ENCODE data around the gene IL3. TPM values are rescaled to one million over a fixed set of nuclear protein-coding genes. Genes with fewer than 3 reads are reported as not detected.

The IL3 gene
- total RNA-seq, 1 experiment from 2014 or later: not detected

GRCh38 chr5:132020568-132021339, 39.7 kb upstream of the IL3 start:
- Histone ChIP-seq H3K4me3 (no peak overlapping the region), H3K4me1 (replicated peaks) (no peaks in the 10 kb centered on the region), H3K36me3 (no peaks in the 10 kb centered on the region), H3K27me3 (replicated peaks) (peaks cover 41% of the 10 kb centered on the region), H3K27ac (no peak overlapping the region), H3K9me3 (replicated peaks) (no peaks in the 10 kb centered on the region)
- no peak for DNase-seq (ENCODE audit: low read depth in 1 of 2, low spot score in 2 of 2)

DNA sequence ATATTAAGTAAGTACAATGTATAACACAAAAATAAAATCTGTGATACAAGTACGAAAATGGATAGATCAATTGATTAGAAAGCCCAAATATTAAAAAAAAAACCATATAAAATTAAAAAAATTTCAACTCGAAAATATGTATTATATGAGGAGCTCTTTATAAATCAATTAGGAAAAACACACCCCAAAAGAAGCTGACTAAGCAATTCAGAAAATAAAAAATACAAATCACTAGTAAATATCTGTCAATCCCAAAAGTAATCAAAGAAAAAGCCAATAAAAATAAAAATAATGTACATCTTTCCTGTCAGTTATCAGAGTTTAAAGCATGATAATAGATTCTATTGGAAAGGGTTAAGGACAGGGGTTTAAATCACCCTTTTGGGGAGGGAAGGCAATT, 38.8 kb upstream of the IL3 start:
- H3K4me3 ChIP-seq: no peak overlapping the region
- H3K4me1 ChIP-seq (replicated peaks): no peaks in the 10 kb centered on the region
- DNase-seq (ENCODE audit: low read depth in 1 of 2, low spot score in 2 of 2): no peak
- H3K27me3 ChIP-seq (replicated peaks): peaks cover 33% of the 10 kb centered on the region
- H3K36me3 ChIP-seq: no peaks in the 10 kb centered on the region
- H3K9me3 ChIP-seq (replicated peaks): no peaks in the 10 kb centered on the region
- H3K27ac ChIP-seq: no peak overlapping the region

- no peak for DNase-seq (ENCODE audit: low read depth in 1 of 2, low spot score in 2 of 2)
- H3K9me3 ChIP-seq (replicated peaks): no peaks in the 10 kb centered on the region
- no peak overlapping the region for H3K27ac ChIP-seq
- no peaks in the 10 kb centered on the region for H3K4me1 ChIP-seq (replicated peaks)
- H3K27me3 ChIP-seq (replicated peaks): peaks cover 24% of the 10 kb centered on the region
- H3K36me3 ChIP-seq: no peaks in the 10 kb centered on the region
- H3K4me3 ChIP-seq: no peak overlapping the region
Measured at GRCh38 chr5:132022737-132023136, 37.7 kb upstream of the IL3 start.

DNA sequence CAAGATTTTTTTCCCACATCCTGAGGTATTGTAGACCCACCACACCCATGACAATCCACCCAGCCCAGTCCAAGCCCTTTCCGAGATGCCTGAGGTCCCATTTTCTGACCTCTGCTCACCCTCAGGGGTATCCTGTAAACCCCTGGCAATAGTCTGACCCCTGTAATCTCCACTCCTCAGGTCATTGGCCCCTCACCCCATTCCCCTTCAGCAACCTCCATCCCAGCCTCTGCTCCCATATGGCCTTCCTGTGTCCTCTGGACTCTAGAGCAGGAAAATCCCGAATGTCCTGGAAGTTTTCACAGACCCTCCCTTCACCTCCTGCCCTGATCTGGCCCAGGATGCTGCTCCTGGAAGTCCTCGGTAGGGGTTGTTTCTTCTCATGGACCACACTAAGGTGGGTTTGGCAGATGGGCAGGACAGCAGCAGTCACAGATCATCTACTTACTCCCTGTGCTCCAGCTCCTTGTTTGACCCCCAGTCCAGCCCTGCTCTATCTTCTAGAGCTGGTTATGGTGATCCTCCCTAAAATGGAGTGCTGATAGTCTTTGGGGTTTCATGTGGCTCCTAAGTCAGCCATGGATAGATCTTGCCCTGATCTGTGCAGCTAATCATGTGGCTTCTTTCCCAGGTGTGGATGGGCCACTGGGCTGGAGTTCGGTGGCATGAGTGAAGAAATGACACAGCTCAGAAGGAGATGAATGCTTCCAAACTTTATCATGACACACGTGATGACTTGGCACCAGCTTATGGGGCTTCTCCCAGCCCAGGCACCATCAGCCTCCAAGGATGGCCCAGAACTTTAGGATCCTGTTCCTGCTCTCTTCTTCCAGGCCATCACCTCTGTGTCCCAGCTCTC, 37.0 kb upstream of the IL3 start:
- Histone ChIP-seq H3K36me3 (no peaks in the 10 kb centered on the region), H3K4me3 (no peak overlapping the region), H3K27ac (no peak overlapping the region), H3K27me3 (replicated peaks) (peaks cover 19% of the 10 kb centered on the region), H3K4me1 (replicated peaks) (no peaks in the 10 kb centered on the region), H3K9me3 (replicated peaks) (no peaks in the 10 kb centered on the region)
- no peak for DNase-seq (ENCODE audit: low read depth in 1 of 2, low spot score in 2 of 2)

- no peaks in the 10 kb centered on the region for H3K36me3 ChIP-seq
- no peaks in the 10 kb centered on the region for H3K4me1 ChIP-seq (replicated peaks)
- H3K27me3 ChIP-seq (replicated peaks): peaks cover 19% of the 10 kb centered on the region
- no peak for DNase-seq (ENCODE audit: low read depth in 1 of 2, low spot score in 2 of 2)
- H3K4me3 ChIP-seq: no peak overlapping the region
- no peak overlapping the region for H3K27ac ChIP-seq
- H3K9me3 ChIP-seq (replicated peaks): no peaks in the 10 kb centered on the region
Measured at GRCh38 chr5:132024117-132024435, 36.4 kb upstream of the IL3 start.

DNA sequence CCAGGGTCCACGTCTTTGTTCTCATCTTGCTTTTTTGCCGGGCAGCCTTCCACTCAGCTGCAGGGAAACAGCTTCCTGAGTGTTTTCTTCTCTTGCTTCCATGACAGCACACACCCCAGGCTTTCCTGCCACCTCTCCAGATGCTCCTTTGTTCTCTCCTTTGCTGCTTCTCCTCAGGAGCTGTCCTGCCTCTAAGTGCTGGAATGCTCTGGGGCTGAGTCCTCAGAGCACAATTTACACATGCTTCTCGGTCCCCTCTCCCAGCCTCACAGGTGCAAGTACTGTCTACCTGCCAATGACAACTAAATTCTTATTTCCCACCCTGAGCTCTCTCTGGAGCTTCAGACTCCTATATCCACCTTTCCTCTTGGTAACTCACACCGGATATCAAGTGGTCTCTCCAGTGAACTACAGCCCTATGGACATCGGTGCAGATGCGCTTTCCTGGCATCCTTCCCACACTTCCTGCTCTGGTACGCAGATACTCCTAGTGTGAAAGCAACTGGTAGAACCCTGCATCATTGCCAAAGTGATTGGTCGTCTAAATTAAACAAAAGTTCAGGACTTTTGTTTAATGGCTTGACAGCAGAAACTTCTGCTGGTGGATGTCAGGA, 35.6 kb upstream of the IL3 start:
- H3K27ac ChIP-seq: no peak overlapping the region
- no peak for DNase-seq (ENCODE audit: low read depth in 1 of 2, low spot score in 2 of 2)
- no peaks in the 10 kb centered on the region for H3K9me3 ChIP-seq (replicated peaks)
- no peaks in the 10 kb centered on the region for H3K4me1 ChIP-seq (replicated peaks)
- no peaks in the 10 kb centered on the region for H3K36me3 ChIP-seq
- peaks cover 12% of the 10 kb centered on the region for H3K27me3 ChIP-seq (replicated peaks)
- H3K4me3 ChIP-seq: no peak overlapping the region

GRCh38 chr5:132025403-132025971, 35.0 kb upstream of the IL3 start:
- DNase-seq (ENCODE audit: low read depth in 1 of 2, low spot score in 2 of 2): no peak
- Histone ChIP-seq H3K9me3 (replicated peaks) (no peaks in the 10 kb centered on the region), H3K27me3 (replicated peaks) (peaks cover 6% of the 10 kb centered on the region), H3K4me1 (replicated peaks) (no peaks in the 10 kb centered on the region), H3K36me3 (no peaks in the 10 kb centered on the region), H3K4me3 (no peak overlapping the region), H3K27ac (no peak overlapping the region)

- Histone ChIP-seq H3K27me3 (replicated peaks) (no peaks in the 10 kb centered on the region; the same call in 1 of the 2 replicates), H3K9me3 (replicated peaks) (no peaks in the 10 kb centered on the region), H3K4me1 (replicated peaks) (no peaks in the 10 kb centered on the region), H3K27ac (no peak overlapping the region), H3K36me3 (no peaks in the 10 kb centered on the region), H3K4me3 (no peak overlapping the region)
- DNase-seq (ENCODE audit: low read depth in 1 of 2, low spot score in 2 of 2): peak in 1 of 2 experiments; percentile 45
Measured at GRCh38 chr5:132026516-132027008, 33.9 kb upstream of the IL3 start.

DNA sequence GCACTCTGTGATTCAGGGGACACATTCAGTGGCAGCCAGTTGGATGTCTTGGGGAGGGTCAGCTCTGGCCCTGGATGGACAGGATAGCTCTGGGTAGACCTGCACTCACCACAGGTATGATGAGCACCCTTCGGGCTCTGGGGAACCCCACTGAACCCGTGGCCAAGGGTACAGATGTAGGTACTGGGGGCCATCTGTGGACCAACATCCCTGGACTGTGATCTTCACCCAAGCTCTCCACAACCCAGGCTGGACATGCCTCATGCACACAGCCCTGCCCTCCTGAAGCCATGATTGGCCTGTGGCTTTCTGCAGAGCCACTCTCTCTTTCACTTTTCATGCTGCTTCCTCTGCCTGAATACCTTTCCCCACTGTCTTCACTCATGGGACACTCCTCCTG, 33.4 kb upstream of the IL3 start:
- Histone ChIP-seq H3K27ac (no peak overlapping the region), H3K36me3 (no peaks in the 10 kb centered on the region), H3K9me3 (replicated peaks) (no peaks in the 10 kb centered on the region), H3K4me1 (replicated peaks) (no peaks in the 10 kb centered on the region), H3K27me3 (replicated peaks) (no peaks in the 10 kb centered on the region; the same call in 1 of the 2 replicates), H3K4me3 (no peak overlapping the region)
- peak in 1 of 2 experiments; percentile 43 for DNase-seq (ENCODE audit: low read depth in 1 of 2, low spot score in 2 of 2)

GRCh38 chr5:132029609-132030330, 30.7 kb upstream of the IL3 start:
- no peaks in the 10 kb centered on the region for H3K4me1 ChIP-seq (replicated peaks)
- H3K36me3 ChIP-seq: no peaks in the 10 kb centered on the region
- no peak overlapping the region for H3K4me3 ChIP-seq
- no peak for DNase-seq (ENCODE audit: low read depth in 1 of 2, low spot score in 2 of 2)
- no peak overlapping the region for H3K27ac ChIP-seq
- H3K27me3 ChIP-seq (replicated peaks): peaks cover 12% of the 10 kb centered on the region; the same call in 1 of the 2 replicates
- H3K9me3 ChIP-seq (replicated peaks): peaks cover 3% of the 10 kb centered on the region; the same call in 1 of the 2 replicates

GRCh38 chr5:132030610-132031009, 29.8 kb upstream of the IL3 start:
- DNase-seq (ENCODE audit: low read depth in 1 of 2, low spot score in 2 of 2): no peak
- no peak overlapping the region for H3K4me3 ChIP-seq
- no peaks in the 10 kb centered on the region for H3K36me3 ChIP-seq
- H3K27me3 ChIP-seq (replicated peaks): peaks cover 12% of the 10 kb centered on the region; the same call in 1 of the 2 replicates
- peaks cover 3% of the 10 kb centered on the region; the same call in 1 of the 2 replicates for H3K9me3 ChIP-seq (replicated peaks)
- H3K4me1 ChIP-seq (replicated peaks): no peaks in the 10 kb centered on the region
- H3K27ac ChIP-seq: no peak overlapping the region

DNA sequence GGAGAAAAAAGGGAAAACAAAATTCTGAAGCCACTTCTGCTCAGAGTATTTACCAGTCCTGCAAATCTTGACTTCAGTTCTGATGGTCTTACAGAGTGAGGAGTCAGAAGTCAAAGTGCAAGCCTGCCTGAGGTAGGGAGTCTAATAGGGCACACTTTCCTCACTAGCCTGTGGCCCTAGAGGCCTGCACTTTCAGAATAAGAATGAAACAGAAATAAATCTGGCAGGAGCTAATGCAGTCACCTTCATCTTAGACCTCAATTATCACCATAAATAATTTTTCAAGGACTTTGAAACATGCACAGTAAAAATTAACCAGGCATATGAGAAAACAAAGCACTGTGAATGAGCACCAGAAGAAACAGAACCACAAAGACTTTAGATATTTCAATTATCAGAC, 28.3 kb upstream of the IL3 start:
- Histone ChIP-seq H3K9me3 (replicated peaks) (peaks cover 3% of the 10 kb centered on the region; the same call in 1 of the 2 replicates), H3K36me3 (no peaks in the 10 kb centered on the region), H3K4me1 (replicated peaks) (no peaks in the 10 kb centered on the region), H3K27ac (no peak overlapping the region), H3K4me3 (no peak overlapping the region), H3K27me3 (replicated peaks) (peaks cover 12% of the 10 kb centered on the region; the same call in 1 of the 2 replicates)
- no peak for DNase-seq (ENCODE audit: low read depth in 1 of 2, low spot score in 2 of 2)

- no peak overlapping the region for H3K27ac ChIP-seq
- H3K4me3 ChIP-seq: no peak overlapping the region
- H3K36me3 ChIP-seq: no peaks in the 10 kb centered on the region
- no peak for DNase-seq (ENCODE audit: low read depth in 1 of 2, low spot score in 2 of 2)
- H3K9me3 ChIP-seq (replicated peaks): peaks cover 3% of the 10 kb centered on the region; the same call in 1 of the 2 replicates
- H3K4me1 ChIP-seq (replicated peaks): no peaks in the 10 kb centered on the region
- peaks cover 15% of the 10 kb centered on the region; the same call in 1 of the 2 replicates for H3K27me3 ChIP-seq (replicated peaks)
Measured at GRCh38 chr5:132033122-132033521, 27.3 kb upstream of the IL3 start.
